Measurements from ENCODE around the gene ARFIP2. TPM values are rescaled to one million over a fixed set of nuclear protein-coding genes. Genes with fewer than 3 reads are reported as not detected.

The ARFIP2 gene
- total RNA-seq, 1 experiment from 2014 or later = 53.1 TPM

DNA sequence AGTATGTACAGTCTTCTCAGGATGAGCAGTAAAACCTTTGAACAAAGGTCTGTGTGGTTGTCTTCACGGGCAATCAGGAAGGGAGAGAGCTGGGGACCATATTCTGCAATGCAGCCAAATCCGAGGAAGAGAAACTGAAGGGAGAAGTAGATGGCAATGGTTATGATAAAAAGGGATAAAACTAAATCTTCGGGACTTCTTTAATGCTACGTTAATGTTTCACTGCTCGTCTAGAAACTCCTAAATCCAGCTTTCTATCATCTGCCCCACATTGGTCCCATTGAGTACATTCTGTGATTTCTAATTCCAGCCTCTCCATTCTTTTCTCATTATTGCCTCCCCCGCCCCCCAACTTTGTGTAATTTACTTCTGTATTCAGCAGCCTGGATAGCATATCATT, 1.9 kb upstream of the ARFIP2 start:
- ATAC-seq = no peak
- Mint-ChIP-seq H3K27me3 (ENCODE audit: low read depth) (no peaks in the 10 kb centered on the region), H3K27ac (peak overlapping the region; percentile 30), H3K4me1 (peaks cover 18% of the 10 kb centered on the region), H3K36me3 (peaks cover 31% of the 10 kb centered on the region), H3K9me3 (no peaks in the 10 kb centered on the region), H3K4me3 (peak overlapping the region; percentile 98)
- no peak for DNase-seq (ENCODE audit: low spot score)
- POLR2A ChIA-PET = no interaction called here
- no peak for TF ChIP-seq EMX1 (CRISPR knock-in tag; IDR thresholded peaks at IDR 0.05)
- CTCF ChIA-PET = interaction anchor here (0.7 to 2.4 kb wide), 3 partner anchors 92 to 120 kb away, joined by 3 to 19 read pairs (median 3); partner anchors contain the start of gene RRP8

DNA sequence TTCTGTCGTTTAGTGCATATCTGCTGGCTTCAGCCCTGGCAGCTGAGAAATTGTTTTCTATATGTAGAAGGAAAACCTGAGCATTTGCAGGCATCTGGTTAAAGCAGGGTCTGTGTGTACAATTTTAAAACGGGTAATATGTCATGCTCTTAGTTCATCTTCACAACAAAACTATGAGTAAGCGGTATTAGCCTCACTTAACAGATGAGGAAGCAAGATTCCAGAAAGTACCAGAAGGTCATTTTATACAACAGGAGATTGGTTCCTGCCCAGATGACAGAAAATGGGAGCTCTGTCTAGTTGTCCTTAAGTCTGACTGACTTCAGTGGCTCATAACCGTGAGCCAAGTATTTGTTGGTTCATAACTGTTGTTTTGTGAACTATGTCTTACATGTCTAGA, 1.3 kb upstream of the ARFIP2 start:
- peak overlapping the region; percentile 98 for H3K4me3 Mint-ChIP-seq
- ChIA-PET CTCF (interaction anchor here (1.4 to 2.4 kb wide), 2 partner anchors 91 to 104 kb away, joined by 3 to 19 read pairs; no protein-coding TSS in a partner anchor), POLR2A (interaction anchor here (1.0 to 1.7 kb wide), 3 partner anchors 11 to 129 kb away, joined by 3 to 15 read pairs (median 7); partner anchors contain the start of gene TAF10)
- no peaks in the 10 kb centered on the region for H3K27me3 Mint-ChIP-seq (ENCODE audit: low read depth)
- peaks cover 35% of the 10 kb centered on the region for H3K36me3 Mint-ChIP-seq
- TF ChIP-seq, protein P1, sequence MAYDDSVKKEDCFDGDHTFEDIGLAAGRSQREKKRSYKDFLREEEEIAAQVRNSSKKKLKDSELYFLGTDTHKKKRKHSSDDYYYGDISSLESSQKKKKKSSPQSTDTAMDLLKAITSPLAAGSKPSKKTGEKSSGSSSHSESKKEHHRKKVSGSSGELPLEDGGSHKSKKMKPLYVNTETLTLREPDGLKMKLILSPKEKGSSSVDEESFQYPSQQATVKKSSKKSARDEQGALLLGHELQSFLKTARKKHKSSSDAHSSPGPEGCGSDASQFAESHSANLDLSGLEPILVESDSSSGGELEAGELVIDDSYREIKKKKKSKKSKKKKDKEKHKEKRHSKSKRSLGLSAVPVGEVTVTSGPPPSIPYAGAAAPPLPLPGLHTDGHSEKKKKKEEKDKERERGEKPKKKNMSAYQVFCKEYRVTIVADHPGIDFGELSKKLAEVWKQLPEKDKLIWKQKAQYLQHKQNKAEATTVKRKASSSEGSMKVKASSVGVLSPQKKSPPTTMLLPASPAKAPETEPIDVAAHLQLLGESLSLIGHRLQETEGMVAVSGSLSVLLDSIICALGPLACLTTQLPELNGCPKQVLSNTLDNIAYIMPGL (CRISPR knock-in tag; IDR thresholded peaks at IDR 0.05) = no peak
- no peak for TF ChIP-seq JAZF1 (CRISPR knock-in tag; IDR thresholded peaks at IDR 0.05)
- no peak for TF ChIP-seq NR3C1 (CRISPR knock-in tag; conservative IDR thresholded peaks at IDR 0.05; ENCODE audit: low read depth)
- TF ChIP-seq ZNF512 (CRISPR knock-in tag; IDR thresholded peaks at IDR 0.05; ENCODE audit: borderline replicate concordance) = no peak
- TF ChIP-seq, protein P2, sequence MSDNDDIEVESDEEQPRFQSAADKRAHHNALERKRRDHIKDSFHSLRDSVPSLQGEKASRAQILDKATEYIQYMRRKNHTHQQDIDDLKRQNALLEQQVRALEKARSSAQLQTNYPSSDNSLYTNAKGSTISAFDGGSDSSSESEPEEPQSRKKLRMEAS (CRISPR knock-in tag; IDR thresholded peaks at IDR 0.05) = no peak
- TF ChIP-seq STAT6 (CRISPR knock-in tag; conservative IDR thresholded peaks at IDR 0.05; ENCODE audit: low read depth) = no peak
- TF ChIP-seq, protein P3, sequence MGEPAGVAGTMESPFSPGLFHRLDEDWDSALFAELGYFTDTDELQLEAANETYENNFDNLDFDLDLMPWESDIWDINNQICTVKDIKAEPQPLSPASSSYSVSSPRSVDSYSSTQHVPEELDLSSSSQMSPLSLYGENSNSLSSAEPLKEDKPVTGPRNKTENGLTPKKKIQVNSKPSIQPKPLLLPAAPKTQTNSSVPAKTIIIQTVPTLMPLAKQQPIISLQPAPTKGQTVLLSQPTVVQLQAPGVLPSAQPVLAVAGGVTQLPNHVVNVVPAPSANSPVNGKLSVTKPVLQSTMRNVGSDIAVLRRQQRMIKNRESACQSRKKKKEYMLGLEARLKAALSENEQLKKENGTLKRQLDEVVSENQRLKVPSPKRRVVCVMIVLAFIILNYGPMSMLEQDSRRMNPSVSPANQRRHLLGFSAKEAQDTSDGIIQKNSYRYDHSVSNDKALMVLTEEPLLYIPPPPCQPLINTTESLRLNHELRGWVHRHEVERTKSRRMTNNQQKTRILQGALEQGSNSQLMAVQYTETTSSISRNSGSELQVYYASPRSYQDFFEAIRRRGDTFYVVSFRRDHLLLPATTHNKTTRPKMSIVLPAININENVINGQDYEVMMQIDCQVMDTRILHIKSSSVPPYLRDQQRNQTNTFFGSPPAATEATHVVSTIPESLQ (CRISPR knock-in tag; IDR thresholded peaks at IDR 0.05) = no peak
- no peak for TF ChIP-seq ZNF138 (CRISPR knock-in tag; conservative IDR thresholded peaks at IDR 0.05)
- no peak for TF ChIP-seq NFATC4 (CRISPR knock-in tag; IDR thresholded peaks at IDR 0.05)
- TF ChIP-seq CREM (CRISPR knock-in tag; IDR thresholded peaks at IDR 0.05) = no peak
- TF ChIP-seq IRF1 (CRISPR knock-in tag; IDR thresholded peaks at IDR 0.05) = no peak
- TF ChIP-seq RELA (CRISPR knock-in tag; IDR thresholded peaks at IDR 0.05; ENCODE audit: borderline replicate concordance) = no peak
- peak overlapping the region; percentile 30 for H3K27ac Mint-ChIP-seq
- no peak for ATAC-seq
- no peak for DNase-seq (ENCODE audit: low spot score)
- H3K4me1 Mint-ChIP-seq = peaks cover 18% of the 10 kb centered on the region
- no peaks in the 10 kb centered on the region for H3K9me3 Mint-ChIP-seq
